GM20000 (cell line): ENCODE measurements around the gene BAZ1B.
"Not testable (repeated sequence)": the region's sequence is repeated elsewhere in the genome, so short reads cannot be mapped to it uniquely, and the experiment has no call there.

Source experiments
- DNase-seq: peaks from one replicate; pipeline ENCODE4 v3.0.0; 2012; ENCODE audit warnings: low spot score
- CTCF ChIP-seq: IDR thresholded peaks from 2 replicates; pipeline ENCODE4 v1.5.1; 2012; ENCODE audit warnings: mild to moderate bottlenecking, control low read depth; ENCODE audit errors: extremely low read depth, missing control alignments

BAZ1B gene

GRCh38 chr7:73504920-73505319 is 17.2 kb downstream of the BAZ1B start:
- DNase-seq: no peak
- TF ChIP-seq CTCF: no peak

- TF ChIP-seq CTCF: no peak
- DNase-seq: no peak
These were observed 18.1 kb downstream of the BAZ1B start for GRCh38 chr7:73504017-73504416.

GRCh38 chr7:73503229-73503628 is 18.9 kb downstream of the BAZ1B start:
- no peak for TF ChIP-seq CTCF
- DNase-seq: no peak

GRCh38 chr7:73496626-73497025 is 25.5 kb downstream of the BAZ1B start:
- no peak for DNase-seq
- no peak for TF ChIP-seq CTCF

- not testable (repeated sequence) for DNase-seq
These were observed 26.6 kb downstream of the BAZ1B start for GRCh38 chr7:73495507-73495906.

- no peak for DNase-seq
- TF ChIP-seq CTCF: no peak
These were observed 32.1 kb downstream of the BAZ1B start for GRCh38 chr7:73489976-73490375.

- DNase-seq: no peak
- TF ChIP-seq CTCF: no peak
These were observed 34.6 kb downstream of the BAZ1B start for GRCh38 chr7:73487486-73487885.

GRCh38 chr7:73483171-73483570 is 38.9 kb downstream of the BAZ1B start:
- no peak for DNase-seq
- TF ChIP-seq CTCF: no peak
